Gastrocnemius medialis (tissue), 4 donors: ENCODE measurements around the gene WFS1. TPM values are rescaled to one million over a fixed set of nuclear protein-coding genes. Genes with fewer than 3 reads are reported as not detected.

Experiments
- ATAC-seq, 2 donors: fragments of 150-250 bp; one replicate each; pipeline ENCODE4 v1.9.1; 2016
- DNase-seq, 2 donors: peaks; one replicate each; pipeline ENCODE4 v3.0.0-alpha.2; 2019
- H3K27ac ChIP-seq, 4 donors: fragments of 200-600 bp; sonication (generic); 1 replicate in 1 of 4; 2 replicates in 3 of 4; pipeline ENCODE4 v1.5.1; 2016 to 2018; ENCODE audit warnings: mild to moderate bottlenecking in 2 of 4, moderate library complexity in 1 of 4
- H3K27me3 ChIP-seq, 3 donors: fragments of 200-600 bp; sonication (generic) in 2 of 3; 1 replicate in 1 of 3; 2 replicates in 2 of 3; pipeline versions ENCODE4 v1.5.1 to v1.6.0; 2016 to 2019; ENCODE audit warnings: mild to moderate bottlenecking in 1 of 3, moderate library complexity in 1 of 3
- H3K36me3 ChIP-seq, 2 donors: fragments of 200-600 bp; sonication (generic) in 1 of 2; one replicate each; pipeline ENCODE4 v1.5.1; 2017 to 2018
- H3K4me1 ChIP-seq, 2 donors: fragments of 200-600 bp; sonication (generic) in 1 of 2; one replicate each; pipeline ENCODE4 v1.5.1; 2016 to 2017; ENCODE audit warnings: mild to moderate bottlenecking in 2 of 2
- H3K4me3 ChIP-seq, 4 donors: fragments of 200-600 bp; sonication (generic) in 3 of 4; 1 replicate in 1 of 4; 2 replicates in 3 of 4; pipeline ENCODE4 v1.5.1; 2016 to 2019; ENCODE audit warnings: mild to moderate bottlenecking in 2 of 4
- H3K9me3 ChIP-seq, 3 donors: fragments of 200-600 bp; sonication (generic) in 2 of 3; 1 replicate in 1 of 3; 2 replicates in 2 of 3; pipeline ENCODE4 v1.5.1; 2016 to 2019
- CTCF ChIP-seq, 5 experiments: fragments of 450-650 bp in 3 of 5; fragments of 200-600 bp in 2 of 5; sonication (generic) in 2 of 5; IDR thresholded peaks in 4 of 5; conservative IDR thresholded peaks in 1 of 5; 1 replicate in 4 of 5; 2 replicates in 1 of 5; pipeline ENCODE4 v1.5.1; 2016 to 2019; ENCODE audit warnings: antibody characterized with exemption in 5 of 5, mild to moderate bottlenecking in 3 of 5, moderate library complexity in 3 of 5
- POLR2A ChIP-seq, 2 donors: fragments of 450-650 bp; IDR thresholded peaks; one replicate each; pipeline ENCODE4 v1.6.1; 2017; ENCODE audit warnings: antibody characterized with exemption in 2 of 2, mild to moderate bottlenecking in 2 of 2, moderate library complexity in 2 of 2
- in situ Hi-C, 4 donors: fragments of 200-750 bp; cut with MboI; loops; one replicate each; pipeline versions ENCODE4 v1.15.0 to v1.8.0; 2017; ENCODE audit warnings: low sequenced_read_pairs in 4 of 4
- intact Hi-C: fragments of 100-400 bp; cut with DNase I; formaldehyde crosslinking; loops from one replicate; pipeline ENCODE4 v1.15.1; 2023; ENCODE audit warnings: low total_unique reads
- total RNA-seq, 4 donors: library from RNA; depleted of rRNA; stranded (reverse); fragments of >200 nt; gene quantifications; one replicate each; pipeline versions ENCODE4 v1.1.0 to v1.2.3, GENCODE V29; 2016

The WFS1 gene
- total RNA-seq, 4 donors from 2014 or later, result 13.6 to 23.7 (median 15.6) TPM

DNA sequence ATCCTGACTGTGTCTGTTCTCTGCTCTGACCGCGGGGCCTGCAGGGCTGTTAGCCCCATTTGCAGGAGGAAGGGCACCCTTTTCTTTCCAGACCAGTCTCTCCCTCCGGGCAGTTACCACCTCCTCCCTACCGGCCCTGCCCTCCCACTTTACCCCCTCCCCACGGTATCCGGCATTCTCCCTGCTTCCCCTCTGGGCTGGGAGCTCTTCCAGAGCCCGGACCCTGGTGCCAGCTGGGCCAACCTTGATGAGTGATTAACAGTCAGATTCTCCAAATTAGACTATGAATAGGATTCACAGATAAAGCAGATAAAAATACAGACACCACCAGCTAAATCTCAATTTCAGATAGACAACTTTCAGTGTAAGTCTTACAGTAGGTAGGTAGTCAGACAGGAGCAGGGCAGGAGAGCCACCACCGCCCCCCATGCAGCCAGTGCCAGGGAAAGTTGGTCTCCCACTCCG, 23.4 kb upstream of the WFS1 start:
- no peaks in the 10 kb centered on the region for H3K36me3 ChIP-seq
- DNase-seq (no peak), ATAC-seq (no peak)
- TF ChIP-seq POLR2A (IDR thresholded peaks at IDR 0.05) (no peak), CTCF (IDR thresholded peaks at IDR 0.05 in 4 of 5, conservative IDR thresholded peaks at IDR 0.05 in 1 of 5) (no peak)
- H3K27me3 ChIP-seq, result peaks cover 24 to 39% (median 38%) of the 10 kb centered on the region in 3 donors
- in situ Hi-C loops, result no loop called here
- no peak overlapping the region for H3K4me3 ChIP-seq
- H3K4me1 ChIP-seq, result no peaks in the 10 kb centered on the region
- H3K9me3 ChIP-seq, result no peaks in the 10 kb centered on the region
- no peak overlapping the region for H3K27ac ChIP-seq
- intact Hi-C loops, result no loop called here

GRCh38 chr4:6248394-6248793, 21.3 kb upstream of the WFS1 start:
- Histone ChIP-seq H3K36me3 (no peaks in the 10 kb centered on the region), H3K4me1 (no peaks in the 10 kb centered on the region), H3K4me3 (no peak overlapping the region), H3K27me3 (peaks cover 24 to 31% (median 28%) of the 10 kb centered on the region in 3 donors), H3K27ac (no peak overlapping the region), H3K9me3 (no peaks in the 10 kb centered on the region)
- TF ChIP-seq CTCF (IDR thresholded peaks at IDR 0.05 in 4 of 5, conservative IDR thresholded peaks at IDR 0.05 in 1 of 5) (no peak), POLR2A (IDR thresholded peaks at IDR 0.05) (no peak)
- in situ Hi-C loops, result no loop called here
- no peak for DNase-seq
- intact Hi-C loops, result no loop called here
- ATAC-seq, result no peak

DNA sequence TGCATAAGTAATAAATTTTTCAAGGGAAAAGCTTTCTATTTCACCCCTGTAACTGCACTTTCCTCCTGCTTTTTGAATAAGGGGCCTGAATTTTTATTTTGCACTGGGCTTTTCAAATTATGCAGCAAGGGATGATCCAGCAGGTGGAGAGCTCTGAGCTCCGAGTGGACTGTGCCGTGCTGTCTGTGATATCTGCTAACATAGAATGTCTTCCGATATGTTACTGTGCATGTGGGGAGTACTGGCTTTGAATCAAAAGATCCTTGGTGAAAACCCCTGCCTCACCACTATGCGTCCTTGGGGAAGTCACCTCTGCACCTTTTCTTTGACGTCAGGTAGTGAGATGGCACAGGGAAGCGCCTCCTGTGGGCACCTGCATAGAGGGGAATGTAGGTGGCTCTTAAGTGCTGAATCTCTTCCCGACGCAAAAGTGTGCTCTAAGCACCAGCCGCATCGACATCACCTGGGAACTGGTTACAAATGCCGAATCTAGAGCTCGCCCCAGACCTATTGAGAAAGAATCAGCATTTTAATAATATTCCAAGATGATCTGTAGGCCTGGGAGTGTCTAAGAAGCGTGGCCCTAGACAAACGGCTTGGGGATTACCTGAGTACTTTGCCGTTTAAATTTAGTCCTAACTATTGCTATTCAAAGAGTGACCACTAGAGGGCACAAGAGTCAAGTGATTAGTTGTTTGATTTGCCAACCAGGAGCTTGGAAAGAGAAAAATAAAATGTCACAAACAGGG, 19.2 kb upstream of the WFS1 start:
- TF ChIP-seq CTCF (IDR thresholded peaks at IDR 0.05 in 4 of 5, conservative IDR thresholded peaks at IDR 0.05 in 1 of 5) (peak; percentile 67 to 86 (median 83)), POLR2A (IDR thresholded peaks at IDR 0.05) (no peak)
- ATAC-seq (peak; percentile 63 to 65), DNase-seq (no peak)
- peaks cover 11 to 20% (median 18%) of the 10 kb centered on the region in 3 donors for H3K27me3 ChIP-seq
- H3K4me3 ChIP-seq, result no peak overlapping the region
- in situ Hi-C loops (loop anchor here (5.0 kb wide), 1 partner anchor 77 kb away; no protein-coding TSS in a partner anchor), intact Hi-C loops (loop anchor here (1.0 to 5.0 kb wide), 2 partner anchors 77 to 297 kb away; no protein-coding TSS in a partner anchor)
- no peaks in the 10 kb centered on the region for H3K36me3 ChIP-seq
- no peaks in the 10 kb centered on the region for H3K4me1 ChIP-seq
- H3K27ac ChIP-seq, result no peak overlapping the region
- H3K9me3 ChIP-seq, result no peaks in the 10 kb centered on the region

GRCh38 chr4:6250984-6251295, 18.7 kb upstream of the WFS1 start:
- DNase-seq (no peak), ATAC-seq (no peak)
- no peak for TF ChIP-seq POLR2A (IDR thresholded peaks at IDR 0.05)
- no peak for TF ChIP-seq CTCF (IDR thresholded peaks at IDR 0.05 in 4 of 5, conservative IDR thresholded peaks at IDR 0.05 in 1 of 5)
- Histone ChIP-seq H3K27me3 (peaks cover 6 to 15% (median 14%) of the 10 kb centered on the region in 3 donors), H3K4me3 (no peak overlapping the region), H3K27ac (no peak overlapping the region), H3K9me3 (no peaks in the 10 kb centered on the region), H3K36me3 (no peaks in the 10 kb centered on the region), H3K4me1 (no peaks in the 10 kb centered on the region)
- in situ Hi-C loops (loop anchor here (5.0 kb wide), 1 partner anchor 76 kb away; no protein-coding TSS in a partner anchor), intact Hi-C loops (loop anchor here (1.0 to 5.0 kb wide), 2 partner anchors 76 to 296 kb away; no protein-coding TSS in a partner anchor)
